GM21528 (cell line): Measurements from ENCODE around the gene GIT1.

Experiments used
- ATAC-seq: cut with Tn5 transposase; IDR thresholded peaks from one replicate; pipeline ENCODE4 v1.9.1; 2021; ENCODE audit warnings: mild to moderate bottlenecking, moderate library complexity; ENCODE audit not compliant: unreplicated experiment, low FRiP score

The GIT1 gene

DNA sequence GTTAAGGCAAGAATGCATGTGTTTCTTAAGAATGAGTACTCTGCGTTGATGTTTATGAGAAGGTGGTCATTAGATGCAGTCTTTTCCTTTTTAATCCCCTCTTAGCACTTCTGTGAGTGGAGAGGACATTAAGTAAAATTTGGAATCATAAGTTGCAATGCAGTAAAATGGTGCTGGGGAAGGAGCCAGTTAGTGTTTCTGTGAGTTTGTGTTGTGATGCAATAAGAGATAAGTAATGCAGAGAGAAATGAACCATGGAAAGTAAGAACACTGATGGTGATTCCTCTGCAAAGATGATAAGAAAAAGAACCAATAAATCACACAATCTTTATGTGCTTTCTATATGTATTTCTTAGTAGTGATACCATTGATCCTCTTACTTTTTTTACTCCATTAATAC, 42.6 kb downstream of the GIT1 start:
- ATAC-seq: no peak

DNA sequence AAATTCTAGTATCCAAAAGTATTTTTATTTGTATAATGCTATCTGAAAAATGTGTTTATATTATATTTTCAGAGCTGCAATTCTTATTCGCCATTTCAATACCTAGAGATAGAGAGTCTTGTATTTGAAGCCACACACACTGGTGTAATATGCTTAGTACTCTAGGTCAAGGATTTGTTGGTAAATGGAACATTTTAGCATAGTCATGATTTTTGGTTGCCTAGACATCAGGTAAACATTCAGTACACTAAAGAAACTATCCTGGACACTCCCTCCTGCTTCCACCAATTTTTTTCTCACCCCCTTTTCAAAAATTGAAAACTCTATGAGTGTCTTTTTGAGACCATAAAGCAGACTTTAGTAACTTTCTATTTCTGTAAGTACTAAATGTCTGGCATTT, 43.4 kb downstream of the GIT1 start:
- no peak for ATAC-seq

DNA sequence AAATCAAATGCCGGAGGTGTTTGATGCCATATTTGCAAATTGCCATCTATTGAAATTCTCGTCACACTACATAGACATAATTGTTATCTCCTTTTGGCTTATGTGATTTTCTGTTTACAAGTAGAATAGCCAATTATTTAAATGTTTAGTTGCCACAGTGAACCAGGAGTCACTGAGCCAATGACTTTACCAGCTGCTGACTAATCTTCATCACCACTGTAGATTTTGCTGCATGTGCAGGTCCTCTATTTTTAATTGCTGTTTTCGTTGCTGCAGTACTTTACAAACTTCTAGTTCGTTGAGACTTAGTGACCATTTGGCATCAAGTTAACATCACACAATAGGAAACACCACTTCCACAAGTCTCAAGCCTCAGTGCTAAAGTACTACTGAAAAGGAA, 45.4 kb downstream of the GIT1 start:
- ATAC-seq: no peak

DNA sequence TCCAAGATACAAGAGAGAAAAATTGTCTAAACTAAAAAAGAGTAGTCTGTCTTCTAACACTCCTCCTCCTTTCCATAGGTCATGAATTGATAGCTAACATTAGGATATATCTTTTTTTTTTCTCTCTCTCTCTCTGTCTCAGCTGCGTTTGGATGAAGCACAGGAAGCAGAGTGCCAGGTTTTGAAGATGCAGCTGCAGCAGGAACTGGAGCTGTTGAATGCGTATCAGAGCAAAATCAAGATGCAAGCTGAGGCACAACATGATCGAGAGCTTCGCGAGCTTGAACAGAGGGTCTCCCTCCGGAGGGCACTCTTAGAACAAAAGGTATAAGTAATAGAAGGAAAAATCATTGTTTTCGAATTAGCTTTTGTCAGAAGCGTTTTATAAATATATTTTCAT, 55.5 kb downstream of the GIT1 start:
- ATAC-seq: no peak

DNA sequence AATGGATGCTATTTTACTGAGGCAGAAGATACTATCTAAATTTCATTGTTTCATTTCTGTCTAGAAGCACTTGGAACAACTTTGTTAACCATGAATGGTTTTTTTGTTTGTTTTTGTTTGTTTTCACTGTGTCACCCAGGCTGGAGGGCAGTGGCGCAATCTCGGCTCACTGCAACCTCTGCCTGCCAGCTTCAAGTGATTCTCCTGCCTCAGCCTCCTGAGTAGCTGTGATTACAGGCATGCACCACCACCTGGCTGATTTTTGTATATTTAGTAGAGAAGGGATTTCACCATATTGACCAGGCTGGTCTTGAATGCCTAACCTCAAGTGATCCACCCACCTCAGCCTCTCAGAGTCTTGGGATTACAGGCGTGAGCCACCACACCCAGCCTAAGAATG, 63.1 kb downstream of the GIT1 start:
- ATAC-seq: no peak

DNA sequence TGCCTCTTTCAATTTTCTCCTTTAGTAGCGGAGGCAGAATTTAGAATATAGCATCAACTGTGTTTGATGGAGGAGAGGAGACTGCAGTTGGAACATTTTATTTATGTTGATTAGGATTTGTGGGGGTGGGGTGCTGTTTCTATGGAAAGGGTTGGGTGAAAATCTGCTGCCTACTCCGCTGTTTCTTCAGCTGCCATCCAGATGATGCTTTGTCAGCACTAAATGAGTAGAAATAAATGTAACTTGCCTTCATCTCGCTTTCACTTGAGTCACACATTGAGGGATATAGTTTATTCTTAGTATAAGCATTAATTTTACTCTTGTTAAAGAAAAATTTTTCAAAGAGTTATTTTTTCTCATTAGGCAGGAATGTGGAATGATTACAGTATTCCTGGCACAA, 64.8 kb downstream of the GIT1 start:
- no peak for ATAC-seq
